ENCODE data around the gene VKORC1.

VKORC1 gene

DNA sequence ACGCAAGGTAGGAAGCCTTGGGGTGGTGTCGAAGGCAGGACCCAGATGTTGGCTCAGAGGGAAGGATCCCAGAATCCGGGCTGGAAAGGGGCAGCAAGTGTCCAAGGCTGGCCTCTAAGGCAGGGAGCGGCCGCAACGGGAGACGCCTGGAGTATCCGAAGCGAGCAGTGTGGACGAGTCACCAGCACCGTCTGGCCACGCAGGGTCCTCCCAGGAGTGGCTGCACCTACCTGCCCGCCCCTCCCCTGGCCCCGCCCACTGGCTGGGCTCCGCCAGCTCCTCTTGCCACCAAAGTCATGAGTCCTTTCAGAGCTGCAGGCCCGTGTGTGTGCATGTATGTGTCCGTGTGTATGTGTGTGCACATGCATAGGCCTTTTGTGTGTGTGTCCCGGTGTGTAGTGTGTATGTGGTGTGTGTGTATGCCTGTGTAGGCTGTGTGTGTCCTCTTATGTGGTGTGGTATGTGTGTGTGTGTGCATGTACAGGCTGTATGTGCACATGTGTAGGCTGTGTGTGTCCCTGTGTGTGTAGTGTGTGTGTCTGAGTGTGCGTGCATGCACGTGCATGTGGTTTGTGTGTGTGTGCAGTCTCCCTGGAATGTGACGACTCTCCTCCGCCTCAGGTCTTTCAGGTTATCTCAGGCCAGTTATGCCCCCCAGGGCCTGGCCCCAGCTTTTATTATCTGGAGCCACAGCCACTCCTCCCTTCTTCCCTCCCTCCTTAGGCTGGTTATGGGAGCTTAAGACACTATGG lies 41.1 kb upstream of the VKORC1 start, which contains the start of gene PRSS8:
Gene PRSS8 (minus strand): TSS at position 193 of the 752 bp plus-strand sequence. CDS start 229 bp downstream, outside the sequence.
- H2BK5ac ChIP-seq (ENCODE audit: low read depth, low read length, poor library complexity, severe bottlenecking) = no peak within 1 kb of the TSS
- 37% methylated on average over 20 of the region's 22 CpGs for WGBS
- H3K27ac ChIP-seq (ENCODE audit: low read length, poor library complexity, severe bottlenecking) = no peak within 1 kb of the TSS

DNA sequence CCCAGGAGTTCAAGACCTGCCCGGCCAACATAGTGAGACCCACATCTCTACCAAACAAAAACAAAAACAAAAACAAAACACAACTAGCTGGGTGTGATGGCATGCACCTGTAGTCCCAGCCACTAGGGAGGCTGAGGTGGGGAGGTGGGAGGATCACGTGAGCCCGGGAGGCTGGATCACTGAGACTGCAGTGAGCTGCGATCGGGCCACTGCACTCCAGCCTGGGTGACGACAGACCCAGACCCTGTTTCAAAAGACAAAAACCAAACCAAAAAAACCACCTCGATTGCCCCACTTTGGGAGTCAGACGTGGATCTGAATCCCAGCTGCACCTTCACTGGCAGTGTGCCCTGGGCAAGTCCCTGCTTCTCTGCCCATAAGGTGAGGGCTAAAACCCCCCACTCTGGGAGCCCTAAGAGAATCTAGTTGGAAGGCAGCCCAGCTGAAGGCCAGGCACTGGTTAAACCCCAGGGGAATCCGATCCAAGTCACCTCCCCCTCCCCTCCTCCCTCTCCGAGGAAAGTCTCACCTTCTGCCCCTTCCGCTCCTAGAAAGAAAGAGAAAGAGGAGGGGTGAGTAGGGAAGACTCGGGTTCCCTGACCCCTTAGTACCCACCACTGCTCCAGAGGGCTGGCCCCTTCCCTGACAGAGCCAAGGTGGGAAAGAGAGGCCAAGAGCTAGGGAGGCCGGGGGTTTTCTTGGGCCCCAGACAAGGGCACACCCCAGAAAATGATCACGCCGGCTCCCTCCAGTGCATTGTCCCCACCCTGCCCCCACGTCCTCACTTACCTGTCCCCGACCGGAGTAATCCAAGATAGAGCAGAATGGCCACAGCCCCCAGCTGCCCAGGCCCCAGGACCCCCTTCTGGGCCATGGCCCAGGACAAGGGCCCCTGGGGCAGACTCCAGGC lies 40.3 kb upstream of the VKORC1 start:
- Histone ChIP-seq H3K4me1 (ENCODE audit: control insufficient read depth, insufficient read depth, low read depth, low read length) (peaks cover 15% of the 10 kb centered on the region), H3K18ac (ENCODE audit: low read depth in 1 of 2, low read length in 2 of 2) (no peak overlapping the region), H3K9ac (ENCODE audit: low read length) (no peak overlapping the region), H3K4me3 (ENCODE audit: insufficient read depth in 1 of 2, low read depth in 1 of 2, low read length in 2 of 2) (no peak overlapping the region), H3K4ac (ENCODE audit: low read depth in 1 of 2, low read length in 2 of 2) (peak overlapping the region in 1 of 2 experiments; percentile 30), H3K14ac (ENCODE audit: low read length in 2 of 2) (no peak overlapping the region), H3K23ac (ENCODE audit: low read length in 2 of 2) (no peak overlapping the region), H3K4me2 (ENCODE audit: low read length, poor library complexity, severe bottlenecking) (no peak overlapping the region), H2AFZ (ENCODE audit: low read depth, low read length) (no peak overlapping the region), H3K27me3 (ENCODE audit: control insufficient read depth in 1 of 2, insufficient read depth in 1 of 2, low read length in 2 of 2) (peaks cover 8 to 13% of the 10 kb centered on the region in 2 experiments), H3K9me3 (ENCODE audit: control insufficient read depth, low read length) (no peaks in the 10 kb centered on the region), H2BK120ac (ENCODE audit: low read depth, low read length) (no peak overlapping the region), H3K79me1 (replicated peaks; ENCODE audit: low read length, poor library complexity, severe bottlenecking) (no peaks in the 10 kb centered on the region), H3K27ac (ENCODE audit: low read length, poor library complexity, severe bottlenecking) (no peak overlapping the region), H4K8ac (ENCODE audit: low read length) (peak overlapping the region; percentile 49), H2BK12ac (ENCODE audit: low read length in 2 of 2) (no peak overlapping the region), H2AK5ac (ENCODE audit: low read length, severe bottlenecking) (no peak overlapping the region), H3K36me3 (ENCODE audit: control insufficient read depth in 1 of 2, insufficient read depth in 2 of 2, low read depth in 1 of 2, low read length in 2 of 2) (peaks cover 6 to 36% of the 10 kb centered on the region in 2 experiments), H2BK5ac (ENCODE audit: low read depth, low read length, poor library complexity, severe bottlenecking) (no peak overlapping the region), H2BK15ac (ENCODE audit: low read depth, poor library complexity, severe bottlenecking) (no peak overlapping the region), H4K91ac (ENCODE audit: low read length) (no peak overlapping the region)
- peak; percentile 18 for DNase-seq
- 31% methylated on average over 14 of the region's 18 CpGs for WGBS

More for the DNA sequence above, 41.1 kb upstream of the VKORC1 start, which contains the start of gene PRSS8:
- Histone ChIP-seq H2BK15ac (ENCODE audit: low read depth, poor library complexity, severe bottlenecking) (no peak within 1 kb of the TSS), H3K27me3 (ENCODE audit: control insufficient read depth in 1 of 2, insufficient read depth in 1 of 2, low read length in 2 of 2) (peaks cover 8 to 13% of the 10 kb centered on the region in 2 experiments), H3K4me3 (ENCODE audit: insufficient read depth in 1 of 2, low read depth in 1 of 2, low read length in 2 of 2) (no peak within 1 kb of the TSS), H2AK5ac (ENCODE audit: low read length, severe bottlenecking) (no peak within 1 kb of the TSS), H3K4me2 (ENCODE audit: low read length, poor library complexity, severe bottlenecking) (no peak within 1 kb of the TSS), H3K18ac (ENCODE audit: low read depth in 1 of 2, low read length in 2 of 2) (no peak within 1 kb of the TSS), H3K79me1 (replicated peaks; ENCODE audit: low read length, poor library complexity, severe bottlenecking) (no peaks in the 10 kb centered on the region), H4K8ac (ENCODE audit: low read length) (peak within 1 kb of the TSS; percentile 49), H3K23ac (ENCODE audit: low read length in 2 of 2) (no peak within 1 kb of the TSS), H2AFZ (ENCODE audit: low read depth, low read length) (no peak within 1 kb of the TSS), H2BK12ac (ENCODE audit: low read length in 2 of 2) (no peak within 1 kb of the TSS), H2BK120ac (ENCODE audit: low read depth, low read length) (no peak within 1 kb of the TSS), H4K91ac (ENCODE audit: low read length) (no peak within 1 kb of the TSS), H3K4me1 (ENCODE audit: control insufficient read depth, insufficient read depth, low read depth, low read length) (peaks cover 19% of the 10 kb centered on the region), H3K9ac (ENCODE audit: low read length) (no peak within 1 kb of the TSS), H3K4ac (ENCODE audit: low read depth in 1 of 2, low read length in 2 of 2) (peak within 1 kb of the TSS in 1 of 2 experiments; percentile 30), H3K14ac (ENCODE audit: low read length in 2 of 2) (no peak within 1 kb of the TSS), H3K36me3 (ENCODE audit: control insufficient read depth in 1 of 2, insufficient read depth in 2 of 2, low read depth in 1 of 2, low read length in 2 of 2) (peaks cover 6 to 28% of the 10 kb centered on the region in 2 experiments), H3K9me3 (ENCODE audit: control insufficient read depth, low read length) (no peaks in the 10 kb centered on the region)
- DNase-seq = no peak

DNA sequence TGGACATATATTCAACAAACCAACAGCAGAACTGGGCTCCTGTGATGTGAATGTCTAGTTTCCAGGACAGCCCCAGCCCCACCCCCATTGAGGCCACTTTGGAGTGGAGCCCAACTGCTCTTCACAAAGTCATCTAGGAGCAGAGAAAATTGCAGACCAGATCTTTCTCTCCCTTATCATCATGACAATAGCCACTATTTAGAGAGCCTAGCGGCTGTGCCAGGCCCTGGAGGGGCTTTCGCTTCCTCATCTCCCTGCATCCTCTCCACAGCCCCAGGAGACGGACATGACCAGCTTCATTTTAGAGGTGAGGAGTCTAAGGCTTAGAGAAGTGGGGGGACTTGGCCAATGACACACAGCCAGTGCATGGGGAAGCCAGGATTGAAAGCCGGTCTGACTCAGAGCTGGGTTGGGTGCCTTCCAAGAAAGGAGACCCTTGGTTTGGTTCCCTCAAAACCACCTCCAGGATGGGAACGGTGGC lies 39.5 kb upstream of the VKORC1 start:
- no peak overlapping the region for H3K23ac ChIP-seq (ENCODE audit: low read length in 2 of 2)
- H3K4me1 ChIP-seq (ENCODE audit: control insufficient read depth, insufficient read depth, low read depth, low read length) = peaks cover 13% of the 10 kb centered on the region
- no peaks in the 10 kb centered on the region for H3K79me1 ChIP-seq (replicated peaks; ENCODE audit: low read length, poor library complexity, severe bottlenecking)
- H2AK5ac ChIP-seq (ENCODE audit: low read length, severe bottlenecking) = no peak overlapping the region
- no peak overlapping the region for H3K18ac ChIP-seq (ENCODE audit: low read depth in 1 of 2, low read length in 2 of 2)
- WGBS = 75% methylated on average over 3 of the region's 5 CpGs
- H3K27ac ChIP-seq (ENCODE audit: low read length, poor library complexity, severe bottlenecking) = no peak overlapping the region
- no peak overlapping the region for H4K91ac ChIP-seq (ENCODE audit: low read length)
- H3K9me3 ChIP-seq (ENCODE audit: control insufficient read depth, low read length) = no peaks in the 10 kb centered on the region
- H3K4me3 ChIP-seq (ENCODE audit: insufficient read depth in 1 of 2, low read depth in 1 of 2, low read length in 2 of 2) = peak overlapping the region in 1 of 2 experiments; percentile 3
- H3K4me2 ChIP-seq (ENCODE audit: low read length, poor library complexity, severe bottlenecking) = no peak overlapping the region
- H2AFZ ChIP-seq (ENCODE audit: low read depth, low read length) = no peak overlapping the region
- H3K4ac ChIP-seq (ENCODE audit: low read depth in 1 of 2, low read length in 2 of 2) = no peak overlapping the region
- H2BK12ac ChIP-seq (ENCODE audit: low read length in 2 of 2) = no peak overlapping the region
- DNase-seq = peak; percentile 12
- no peak overlapping the region for H2BK15ac ChIP-seq (ENCODE audit: low read depth, poor library complexity, severe bottlenecking)
- H3K14ac ChIP-seq (ENCODE audit: low read length in 2 of 2) = no peak overlapping the region
- no peak overlapping the region for H3K9ac ChIP-seq (ENCODE audit: low read length)
- H2BK5ac ChIP-seq (ENCODE audit: low read depth, low read length, poor library complexity, severe bottlenecking) = no peak overlapping the region
- peaks cover 10 to 44% of the 10 kb centered on the region in 2 experiments for H3K36me3 ChIP-seq (ENCODE audit: control insufficient read depth in 1 of 2, insufficient read depth in 2 of 2, low read depth in 1 of 2, low read length in 2 of 2)
- peaks cover 8 to 13% of the 10 kb centered on the region in 2 experiments for H3K27me3 ChIP-seq (ENCODE audit: control insufficient read depth in 1 of 2, insufficient read depth in 1 of 2, low read length in 2 of 2)
- no peak overlapping the region for H2BK120ac ChIP-seq (ENCODE audit: low read depth, low read length)
- H4K8ac ChIP-seq (ENCODE audit: low read length) = no peak overlapping the region
